Endothelial cell of umbilical vein (primary cell): ENCODE data around the gene RABL6. TPM values are rescaled to one million over a fixed set of nuclear protein-coding genes. Genes with fewer than 3 reads are reported as not detected.

Source experiments
- BruUV-seq: library from RNA; stranded (reverse); fragments of 400-500 nt; replicated peaks from 2 replicates; lab custom pipeline; 2021; lab: Mats Ljungman, UMichigan
- CTCF ChIA-PET: fragments of 300-600, 350-600 bp; sonication (Branson Sonifier 250); formaldehyde crosslinking; loops from one replicate; lab custom pipeline; 2021; ENCODE audit warnings: antibody characterized with exemption, inconsistent platforms; lab: Charles Lee
- POLR2A ChIA-PET: fragments of 300-600, 350-600 bp; sonication (Branson Sonifier 250); formaldehyde crosslinking; loops from one replicate; lab custom pipeline; 2021; ENCODE audit warnings: antibody characterized with exemption, inconsistent platforms; lab: Charles Lee
- DNase-seq: peaks from one replicate; pipeline ENCODE4 v3.0.0-alpha.2; 2011; ENCODE audit warnings: low read depth, low spot score
- FAIRE-seq: peaks from 2 replicates; lab custom pipeline; 2011; peaks lifted over from hg19 to GRCh38; lab: Jason Lieb, UNC
- H2AFZ ChIP-seq: 2 replicates; pipeline ENCODE4 v1.6.0; 2012; ENCODE audit warnings: low read depth, low read length, control low read depth, inconsistent platforms
- H3K27ac ChIP-seq: 2 replicates; pipeline ENCODE4 v1.5.1; 2011; ENCODE audit warnings: low read depth, mild to moderate bottlenecking, control low read depth, low read length, moderate library complexity; ENCODE audit not compliant: insufficient read depth
- H3K27me3 ChIP-seq, 2 experiments: 2 replicates each; pipeline versions ENCODE4 v1.6.0 to v1.6.1; 2011; ENCODE audit warnings: low read length in 2 of 2, mixed read lengths in 1 of 2; ENCODE audit not compliant: control insufficient read depth in 2 of 2, insufficient read depth in 2 of 2
- H3K36me3 ChIP-seq, 2 experiments: 2 replicates in 1 of 2; 3 replicates in 1 of 2; pipeline ENCODE4 v1.5.1; 2011; ENCODE audit warnings: low read length in 2 of 2, mild to moderate bottlenecking in 1 of 2, moderate library complexity in 1 of 2; ENCODE audit not compliant: control insufficient read depth in 2 of 2, insufficient read depth in 2 of 2; ENCODE audit errors: extremely low read depth in 1 of 2
- H3K4me1 ChIP-seq: 3 replicates; pipeline ENCODE4 v1.5.1; 2011; ENCODE audit warnings: mild to moderate bottlenecking, low read length; ENCODE audit not compliant: control insufficient read depth, insufficient read depth; ENCODE audit errors: extremely low read depth
- H3K4me2 ChIP-seq: 2 replicates; pipeline ENCODE4 v1.6.1; 2011; ENCODE audit warnings: low read length, control low read depth, mixed read lengths; ENCODE audit not compliant: insufficient read depth
- H3K4me3 ChIP-seq, 3 experiments: fragments of 200-600 bp in 1 of 3; sonication (generic), shearing (Covaris generic) in 1 of 3; replicated peaks in 1 of 3; 2 replicates each; pipeline ENCODE4 v1.5.1; 2011 to 2016; ENCODE audit warnings: control low read depth in 3 of 3, low read length in 3 of 3, mild to moderate bottlenecking in 2 of 3, inconsistent platforms in 1 of 3, low read depth in 1 of 3, moderate library complexity in 1 of 3; ENCODE audit not compliant: insufficient read depth in 1 of 3
- H3K79me2 ChIP-seq: 2 replicates; pipeline ENCODE4 v1.6.0; 2012; ENCODE audit warnings: low read length, inconsistent platforms; ENCODE audit not compliant: control insufficient read depth, insufficient read depth
- H3K9ac ChIP-seq: replicated peaks from 2 replicates; pipeline ENCODE3; 2011; ENCODE audit warnings: low read length, control low read depth; ENCODE audit not compliant: insufficient read depth; ENCODE audit errors: extremely low read depth
- H3K9me1 ChIP-seq: replicated peaks from 3 replicates; pipeline ENCODE4 v1.6.0; 2011; ENCODE audit warnings: mild to moderate bottlenecking, low read length; ENCODE audit not compliant: control insufficient read depth, insufficient read depth; ENCODE audit errors: extremely low read depth
- H3K9me3 ChIP-seq: replicated peaks from 2 replicates; pipeline ENCODE4 v1.5.1; 2012; ENCODE audit warnings: low read length, inconsistent platforms; ENCODE audit not compliant: control insufficient read depth, insufficient read depth
- H4K20me1 ChIP-seq: replicated peaks from 2 replicates; pipeline ENCODE3; 2011; ENCODE audit warnings: mild to moderate bottlenecking, low read length; ENCODE audit not compliant: control insufficient read depth, insufficient read depth; ENCODE audit errors: extremely low read depth
- CTCF ChIP-seq, 2 donors: IDR thresholded peaks; 1 replicate in 1 of 2; 2 replicates in 1 of 2; pipeline ENCODE4 v1.5.1; 2011; ENCODE audit warnings: low read length in 2 of 2, mild to moderate bottlenecking in 2 of 2, moderate library complexity in 2 of 2, control low read depth in 1 of 2, inconsistent platforms in 1 of 2, low read depth in 1 of 2; ENCODE audit not compliant: insufficient read depth in 1 of 2; ENCODE audit errors: extremely low read depth in 1 of 2
- EZH2 ChIP-seq: IDR thresholded peaks from 2 replicates; pipeline ENCODE4 v1.6.1; 2012; ENCODE audit warnings: borderline replicate concordance, low read depth, mild to moderate bottlenecking, moderate library complexity, low read length, inconsistent platforms; ENCODE audit not compliant: severe bottlenecking
- FOS ChIP-seq: IDR thresholded peaks from 2 replicates; pipeline ENCODE4 v1.6.1; 2011; ENCODE audit warnings: mild to moderate bottlenecking, low read length, moderate library complexity, borderline replicate concordance; ENCODE audit not compliant: insufficient read depth
- GATA2 ChIP-seq: IDR thresholded peaks from 2 replicates; pipeline ENCODE4 v1.7.0; 2011; ENCODE audit warnings: low read depth, mild to moderate bottlenecking, moderate library complexity, mixed read lengths, low read length; ENCODE audit not compliant: insufficient read length, insufficient read depth
- JUN ChIP-seq: IDR thresholded peaks from 2 replicates; pipeline ENCODE4 v1.6.1; 2011; ENCODE audit warnings: borderline replicate concordance, low read depth; ENCODE audit not compliant: insufficient read length, insufficient read depth
- MAX ChIP-seq: IDR thresholded peaks from 2 replicates; pipeline ENCODE4 v1.6.1; 2011; ENCODE audit not compliant: insufficient read depth, insufficient read length
- MYC ChIP-seq: IDR thresholded peaks from one replicate; pipeline ENCODE4 v1.6.1; 2011; ENCODE audit warnings: mild to moderate bottlenecking, low read depth, low read length
- POLR2A ChIP-seq: IDR thresholded peaks from 2 replicates; pipeline ENCODE4 v1.6.1; 2012; ENCODE audit warnings: low read depth, mild to moderate bottlenecking, control low read depth, low read length
- POLR2AphosphoS5 ChIP-seq: IDR thresholded peaks from 2 replicates; pipeline ENCODE4 v1.6.1; 2012; ENCODE audit warnings: low read depth, mild to moderate bottlenecking, control low read depth, low read length, moderate library complexity; ENCODE audit not compliant: insufficient read depth
- dilution Hi-C: fragments of 300-500 bp; cut with MboI; formaldehyde crosslinking; loops from one replicate; pipeline ENCODE4 v1.15.0; 2019; ENCODE audit warnings: low sequenced_read_pairs; ENCODE audit not compliant: extremely low pct_ligation_motif_present
- intact Hi-C: fragments of 100-400 bp; cut with micrococcal nuclease; formaldehyde crosslinking; loops from one replicate; pipeline ENCODE4 v1.10.0; 2022
- polyA plus RNA-seq, 4 experiments: library from polyadenylated mRNA; depleted of rRNA in 3 of 4; stranded (reverse) in 3 of 4; unstranded in 1 of 4; fragments of >200 nt; gene quantifications; 2 replicates each; pipeline versions ENCODE4 v1.2.1 to v1.2.3, GENCODE V29; 2011 to 2012; ENCODE audit warnings: missing spikeins in 1 of 4
- total RNA-seq: library from RNA; stranded (reverse); gene quantifications from 2 replicates; pipeline ENCODE4 v1.2.3, GENCODE V29; 2021

The RABL6 gene
- total and polyA plus RNA-seq, 2 donors (not counting 3 experiments of a cell fraction or from before 2014, with no cell fraction given), result 60.8 to 112 TPM

DNA sequence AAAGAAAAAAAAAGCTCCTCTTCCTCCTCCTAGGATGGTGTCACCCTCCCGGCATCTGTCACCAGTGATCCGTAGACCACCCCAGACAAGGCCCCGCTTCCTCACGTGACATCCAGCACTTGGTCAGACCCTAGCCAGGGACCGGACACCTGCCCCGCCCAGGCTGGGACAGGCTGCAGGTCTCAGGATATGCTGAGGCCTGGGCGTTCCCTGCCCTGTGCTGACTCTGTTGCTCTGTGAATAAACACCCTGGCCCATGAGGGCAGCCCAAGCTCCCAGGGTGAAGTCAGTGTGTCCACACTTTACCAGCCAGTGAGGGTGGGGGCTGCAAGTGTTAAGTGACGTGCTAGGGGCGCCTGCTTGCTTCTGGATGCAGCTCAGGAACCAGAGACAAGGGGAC is 52.8 kb downstream of the RABL6 start:
- Histone ChIP-seq H3K9me3 (no peaks in the 10 kb centered on the region), H3K36me3 (peaks cover 8 to 21% of the 10 kb centered on the region in 2 experiments), H3K27me3 (no peaks in the 10 kb centered on the region), H3K4me2 (no peak overlapping the region), H2AFZ (no peak overlapping the region), H3K27ac (no peak overlapping the region), H3K9ac (no peak overlapping the region), H3K79me2 (peaks cover 17% of the 10 kb centered on the region), H3K4me3 (no peak overlapping the region), H4K20me1 (no peaks in the 10 kb centered on the region), H3K4me1 (peaks cover 6% of the 10 kb centered on the region), H3K9me1 (no peaks in the 10 kb centered on the region)
- intact Hi-C loops, result no loop called here
- no peak for FAIRE-seq
- dilution Hi-C loops, result no loop called here
- no peak for DNase-seq
- BruUV-seq, result no TSS peak
- POLR2A ChIA-PET, result interaction anchor here (0.5 kb wide), 1 partner anchor 18 kb away, joined by 4 read pairs; no protein-coding TSS in a partner anchor
- CTCF ChIA-PET, result interaction anchor here (0.6 to 1.1 kb wide), 3 partner anchors 17 to 26 kb away, joined by 3 read pairs; partner anchors contain the start of genes AJM1 and TRAF2
- TF ChIP-seq GATA2 (no peak), MAX (no peak), POLR2A (no peak), MYC (no peak), POLR2AphosphoS5 (no peak), CTCF (IDR thresholded peaks at IDR 0.05; ENCODE audit: extremely low read depth in 1 of 2, insufficient read depth in 1 of 2, low read depth in 1 of 2, low read length in 2 of 2) (no peak), EZH2 (no peak), JUN (no peak), FOS (no peak)
